Urinary bladder (tissue), 4 donors: ENCODE measurements around the gene SERTAD1. TPM values are rescaled to one million over a fixed set of nuclear protein-coding genes. Genes with fewer than 3 reads are reported as not detected.

Experiments
- DNase-seq: peaks from one replicate; pipeline ENCODE4 v3.0.0-alpha.2; 2015; ENCODE audit errors: extremely low spot score
- H3K27ac ChIP-seq: one replicate; pipeline ENCODE4 v1.5.1; 2013; ENCODE audit warnings: low read depth, mild to moderate bottlenecking, moderate library complexity
- H3K36me3 ChIP-seq: one replicate; pipeline ENCODE4 v1.6.1; 2013; ENCODE audit warnings: mild to moderate bottlenecking, moderate library complexity; ENCODE audit not compliant: insufficient read depth
- H3K4me1 ChIP-seq: one replicate; pipeline ENCODE4 v1.6.1; 2013; ENCODE audit warnings: mild to moderate bottlenecking, moderate library complexity; ENCODE audit not compliant: insufficient read depth
- H3K4me3 ChIP-seq: one replicate; pipeline ENCODE4 v1.5.1; 2013; ENCODE audit warnings: low read depth, low read length
- WGBS: extraction: QIAGEN DNeasy Blood & Tissue Kit; methylation state at CpG from one replicate; pipeline ENCODE4 v1.1.7; 2013; 5-methylcytosine and 5-hydroxymethylcytosine counted together
- polyA plus RNA-seq: library from polyadenylated mRNA; stranded (reverse); fragments of 200-250 nt; gene quantifications from one replicate; pipeline ENCODE4 v1.2.3, GENCODE V29; 2013
- total RNA-seq: library from RNA; depleted of rRNA; stranded (reverse); fragments of >200 nt; gene quantifications from one replicate; pipeline ENCODE4 v1.2.3, GENCODE V29; 2014
- donor health status: healthy with polysubstance abuse.
- donor health status: healthy.

Gene SERTAD1
- total and polyA plus RNA-seq, 2 donors = 6.8 to 24.5 TPM

- Histone ChIP-seq H3K4me1 (no peaks in the 10 kb centered on the region), H3K4me3 (no peak overlapping the region), H3K27ac (no peak overlapping the region), H3K36me3 (no peaks in the 10 kb centered on the region)
- WGBS = 87% methylated on average over 31 of the region's 31 CpGs
- DNase-seq = no peak
Measured at GRCh38 chr19:40422748-40423566, 2.8 kb downstream of the SERTAD1 start.

GRCh38 chr19:40421993-40422747 is 3.6 kb downstream of the SERTAD1 start:
- H3K4me3 ChIP-seq = no peak overlapping the region
- H3K36me3 ChIP-seq = no peaks in the 10 kb centered on the region
- WGBS = 71% methylated on average over 16 of the region's 16 CpGs
- no peak overlapping the region for H3K27ac ChIP-seq
- H3K4me1 ChIP-seq = no peaks in the 10 kb centered on the region
- no peak for DNase-seq

- peak overlapping the region; percentile 54 for H3K4me3 ChIP-seq
- H3K36me3 ChIP-seq = no peaks in the 10 kb centered on the region
- peak overlapping the region; percentile 100 for H3K27ac ChIP-seq
- whole genome bisulfite sequencing = 2% methylated on average over 56 of the region's 56 CpGs
- H3K4me1 ChIP-seq = no peaks in the 10 kb centered on the region
- peak; percentile 83 for DNase-seq
Measured at GRCh38 chr19:40420766-40421765, 4.7 kb downstream of the SERTAD1 start.

DNA sequence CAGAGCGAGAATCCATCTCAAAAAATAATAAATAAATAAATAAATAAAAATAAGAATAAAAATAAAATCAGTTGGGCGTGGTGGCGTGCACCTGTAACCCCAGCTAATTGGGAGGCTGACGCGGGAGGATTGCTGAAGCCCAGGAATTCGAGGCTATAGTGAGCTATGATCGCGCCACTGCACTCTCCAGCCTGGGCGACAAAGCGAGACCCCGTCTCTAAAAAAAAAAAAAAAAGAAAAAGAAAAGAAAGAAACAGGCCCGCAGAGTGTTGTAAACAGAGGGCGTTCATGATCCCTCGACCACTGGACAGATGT is 5.4 kb downstream of the SERTAD1 start:
- Histone ChIP-seq H3K27ac (peak overlapping the region; percentile 100), H3K4me1 (no peaks in the 10 kb centered on the region), H3K4me3 (peak overlapping the region; percentile 54), H3K36me3 (no peaks in the 10 kb centered on the region)
- DNase-seq = no peak
- 53% methylated on average over 14 of the region's 14 CpGs for WGBS

- Histone ChIP-seq H3K36me3 (no peaks in the 10 kb centered on the region), H3K27ac (no peak overlapping the region), H3K4me3 (no peak overlapping the region), H3K4me1 (no peaks in the 10 kb centered on the region)
- WGBS = 82% methylated on average over 5 of the region's 5 CpGs
- DNase-seq = no peak
Measured at GRCh38 chr19:40419780-40420179, 6.0 kb downstream of the SERTAD1 start.

- H3K36me3 ChIP-seq = no peaks in the 10 kb centered on the region
- H3K4me1 ChIP-seq = no peaks in the 10 kb centered on the region
- no peak overlapping the region for H3K4me3 ChIP-seq
- no peak for DNase-seq
- WGBS = 71% methylated on average over 5 of the region's 5 CpGs
- H3K27ac ChIP-seq = no peak overlapping the region
Measured at GRCh38 chr19:40419066-40419612, 6.7 kb downstream of the SERTAD1 start.

- WGBS = 95% methylated on average over 3 of the region's 3 CpGs
- no peak for DNase-seq
- H3K4me3 ChIP-seq = no peak overlapping the region
- no peaks in the 10 kb centered on the region for H3K4me1 ChIP-seq
- no peak overlapping the region for H3K27ac ChIP-seq
- H3K36me3 ChIP-seq = no peaks in the 10 kb centered on the region
Measured at GRCh38 chr19:40418040-40418439, 7.8 kb downstream of the SERTAD1 start.

DNA sequence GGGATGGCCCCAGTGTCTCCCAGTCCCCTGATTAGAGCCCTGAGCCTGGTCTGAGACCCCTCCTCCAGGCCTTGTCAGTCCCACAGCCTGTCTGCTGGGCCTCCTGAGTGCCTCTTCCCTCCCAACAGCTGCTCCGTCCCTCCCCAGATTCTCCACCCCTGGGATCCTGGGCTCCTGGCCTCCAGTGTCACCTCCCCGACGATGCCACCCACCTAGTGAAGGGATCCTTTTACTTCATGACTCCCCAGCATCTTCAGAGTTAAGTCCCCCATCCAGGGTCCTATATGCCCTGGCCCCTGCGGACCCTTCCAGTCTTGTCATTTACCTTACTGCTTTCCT is 8.2 kb downstream of the SERTAD1 start:
- 63% methylated on average over 4 of the region's 4 CpGs for WGBS
- Histone ChIP-seq H3K36me3 (no peaks in the 10 kb centered on the region), H3K27ac (peak overlapping the region; percentile 91), H3K4me1 (no peaks in the 10 kb centered on the region), H3K4me3 (no peak overlapping the region)
- DNase-seq = no peak

DNA sequence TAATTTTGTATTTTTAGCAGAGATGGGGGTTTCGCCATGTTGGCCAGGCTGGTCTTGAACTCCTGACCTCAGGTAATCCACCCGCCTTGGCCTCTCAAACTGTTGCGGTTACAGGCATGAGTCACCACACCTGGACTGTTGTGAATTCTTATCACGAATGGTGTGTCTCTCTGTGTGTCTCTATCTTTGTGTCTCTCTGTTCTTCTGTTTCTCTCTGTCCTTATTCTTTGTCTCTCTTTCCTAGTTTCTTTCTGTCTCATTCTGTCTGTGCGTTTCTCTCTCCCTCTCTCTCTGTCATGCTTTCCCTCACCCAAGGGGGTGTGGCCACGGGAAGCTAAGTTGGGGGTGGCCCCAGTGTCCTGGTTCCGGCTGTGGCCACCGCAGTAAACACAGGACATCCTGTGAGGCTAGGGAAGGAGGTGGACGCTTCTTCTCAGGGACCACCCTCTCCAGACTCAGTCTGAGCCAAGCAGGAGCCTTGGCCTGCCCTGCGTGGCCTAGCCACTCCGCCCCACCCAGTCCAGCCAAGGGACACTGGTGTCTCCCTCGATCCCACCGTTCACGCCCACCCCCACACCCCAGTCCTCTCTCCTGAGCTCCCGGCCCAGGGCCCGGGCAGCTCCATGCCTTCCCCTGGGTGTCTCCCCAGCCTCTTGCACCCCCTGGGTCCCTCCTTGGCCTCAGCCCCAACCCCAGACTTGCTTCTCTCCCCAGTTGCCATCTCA is 8.7 kb downstream of the SERTAD1 start:
- no peak for DNase-seq
- Histone ChIP-seq H3K27ac (peak overlapping the region; percentile 91), H3K36me3 (no peaks in the 10 kb centered on the region), H3K4me1 (no peaks in the 10 kb centered on the region), H3K4me3 (no peak overlapping the region)
- WGBS = 40% methylated on average over 16 of the region's 16 CpGs

DNA sequence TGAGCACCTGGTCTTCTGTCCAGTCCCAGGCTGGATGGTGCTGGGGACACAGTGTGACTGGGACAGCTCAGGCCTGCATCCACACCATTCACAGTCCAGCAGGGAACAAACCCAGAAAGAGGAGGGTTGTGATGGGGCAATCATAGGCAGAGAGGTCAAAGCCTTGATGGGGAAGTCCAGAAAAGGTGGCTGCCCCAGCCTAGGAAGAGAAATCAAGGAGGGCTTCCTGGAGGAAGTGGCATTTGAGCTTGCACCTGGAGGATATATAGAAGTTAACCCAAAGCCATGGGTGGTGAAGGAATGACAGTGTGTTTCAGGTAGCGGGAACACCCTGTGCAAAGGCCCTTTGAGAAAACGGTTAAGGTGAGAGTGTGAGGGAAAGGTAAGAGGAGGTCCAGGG is 10.0 kb downstream of the SERTAD1 start:
- H3K4me1 ChIP-seq = no peaks in the 10 kb centered on the region

DNA sequence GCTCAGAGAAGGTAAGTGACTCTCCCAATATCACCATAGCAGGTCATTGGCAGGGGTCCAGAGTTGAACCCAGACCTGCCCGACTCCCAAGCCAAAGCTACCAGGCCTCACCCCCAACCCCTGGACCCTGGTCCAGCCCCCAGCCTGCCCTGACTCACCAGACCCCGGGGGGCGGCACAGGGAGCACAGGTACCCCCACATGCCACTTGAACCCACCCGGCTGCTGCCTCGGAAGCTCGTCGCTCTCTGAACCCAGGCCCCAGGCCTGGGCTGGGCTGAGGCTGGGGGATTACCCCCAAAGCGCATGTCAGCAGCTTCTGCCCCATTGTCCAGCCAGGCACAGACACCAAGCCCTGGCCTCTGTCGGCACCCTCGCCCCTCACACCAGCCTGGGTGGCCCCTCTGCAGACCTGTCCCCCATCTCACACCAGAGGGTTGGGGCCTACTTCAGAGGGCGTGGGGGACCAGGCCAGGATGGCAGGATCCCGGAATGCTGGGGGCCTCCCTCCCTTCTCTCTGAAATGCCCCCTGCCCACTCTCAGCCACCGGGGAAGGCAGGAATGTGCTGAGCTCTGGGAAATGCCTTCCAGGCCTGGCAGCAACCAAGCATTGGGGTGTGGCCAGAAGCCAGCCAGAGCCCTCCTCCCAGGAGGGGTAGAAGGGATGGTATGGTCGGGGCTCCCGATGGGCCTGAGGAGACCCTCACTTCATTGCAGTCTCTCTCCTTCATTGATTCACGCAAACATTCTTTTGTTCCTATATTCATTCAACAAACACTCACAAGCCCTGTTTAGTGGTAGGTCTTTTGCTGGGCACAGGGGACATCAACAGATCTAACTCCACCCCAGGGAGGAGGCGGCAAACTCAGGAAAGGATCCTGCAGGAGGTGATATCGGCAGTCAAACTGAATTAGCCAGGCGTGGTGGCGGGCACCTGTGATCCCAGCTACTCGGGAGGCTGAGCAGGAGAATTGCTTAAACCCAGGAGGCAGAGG is 11.0 kb downstream of the SERTAD1 start:
- no peak overlapping the region for H3K4me3 ChIP-seq
- H3K4me1 ChIP-seq = no peaks in the 10 kb centered on the region
- 83% methylated on average over 21 of the region's 21 CpGs for WGBS
- no peak for DNase-seq
- no peaks in the 10 kb centered on the region for H3K36me3 ChIP-seq
- no peak overlapping the region for H3K27ac ChIP-seq

More for the DNA sequence above, 10.0 kb downstream of the SERTAD1 start:
- Histone ChIP-seq H3K27ac (no peak overlapping the region), H3K4me3 (no peak overlapping the region), H3K36me3 (no peaks in the 10 kb centered on the region)
- no peak for DNase-seq
- WGBS = 98% methylated on average over 2 of the region's 2 CpGs

- DNase-seq = no peak
- Histone ChIP-seq H3K27ac (no peak within 1 kb of the TSS), H3K36me3 (no peaks in the 10 kb centered on the region), H3K4me3 (no peak within 1 kb of the TSS), H3K4me1 (no peaks in the 10 kb centered on the region)
- 28% methylated on average over 18 of the region's 18 CpGs for WGBS
Measured at GRCh38 chr19:40413291-40413845, 12.4 kb downstream of the SERTAD1 start, which contains the start of gene PRX. Gene PRX, minus strand, starts transcription at chr19:40413378. Its CDS starts 5,446 bp downstream, at chr19:40407932.
